HUES6 (cell line): ENCODE measurements around the gene HELZ2.

Source experiments
- H3K27ac ChIP-seq: 2 replicates; pipeline ENCODE4 v1.7.0; 2013; ENCODE audit warnings: low read depth, mild to moderate bottlenecking, low read length, inconsistent platforms
- H3K27me3 ChIP-seq: 2 replicates; pipeline ENCODE4 v1.6.1; 2013; ENCODE audit warnings: low read length; ENCODE audit not compliant: control insufficient read depth, insufficient read depth
- H3K36me3 ChIP-seq: 2 replicates; pipeline ENCODE4 v1.6.1; 2013; ENCODE audit warnings: low read length; ENCODE audit not compliant: control insufficient read depth, insufficient read depth
- H3K4me1 ChIP-seq: 2 replicates; pipeline ENCODE4 v1.6.1; 2013; ENCODE audit warnings: low read length; ENCODE audit not compliant: control insufficient read depth, insufficient read depth
- H3K4me3 ChIP-seq: 2 replicates; pipeline ENCODE4 v1.5.1; 2013; ENCODE audit warnings: low read depth, low read length
- H3K9ac ChIP-seq: one replicate; pipeline ENCODE4 v1.6.1; 2013; ENCODE audit warnings: mild to moderate bottlenecking, low read length
- H3K9me3 ChIP-seq: 2 replicates; pipeline ENCODE4 v1.6.1; 2013; ENCODE audit warnings: low read depth, low read length; ENCODE audit not compliant: control insufficient read depth, insufficient read depth

Gene HELZ2

DNA sequence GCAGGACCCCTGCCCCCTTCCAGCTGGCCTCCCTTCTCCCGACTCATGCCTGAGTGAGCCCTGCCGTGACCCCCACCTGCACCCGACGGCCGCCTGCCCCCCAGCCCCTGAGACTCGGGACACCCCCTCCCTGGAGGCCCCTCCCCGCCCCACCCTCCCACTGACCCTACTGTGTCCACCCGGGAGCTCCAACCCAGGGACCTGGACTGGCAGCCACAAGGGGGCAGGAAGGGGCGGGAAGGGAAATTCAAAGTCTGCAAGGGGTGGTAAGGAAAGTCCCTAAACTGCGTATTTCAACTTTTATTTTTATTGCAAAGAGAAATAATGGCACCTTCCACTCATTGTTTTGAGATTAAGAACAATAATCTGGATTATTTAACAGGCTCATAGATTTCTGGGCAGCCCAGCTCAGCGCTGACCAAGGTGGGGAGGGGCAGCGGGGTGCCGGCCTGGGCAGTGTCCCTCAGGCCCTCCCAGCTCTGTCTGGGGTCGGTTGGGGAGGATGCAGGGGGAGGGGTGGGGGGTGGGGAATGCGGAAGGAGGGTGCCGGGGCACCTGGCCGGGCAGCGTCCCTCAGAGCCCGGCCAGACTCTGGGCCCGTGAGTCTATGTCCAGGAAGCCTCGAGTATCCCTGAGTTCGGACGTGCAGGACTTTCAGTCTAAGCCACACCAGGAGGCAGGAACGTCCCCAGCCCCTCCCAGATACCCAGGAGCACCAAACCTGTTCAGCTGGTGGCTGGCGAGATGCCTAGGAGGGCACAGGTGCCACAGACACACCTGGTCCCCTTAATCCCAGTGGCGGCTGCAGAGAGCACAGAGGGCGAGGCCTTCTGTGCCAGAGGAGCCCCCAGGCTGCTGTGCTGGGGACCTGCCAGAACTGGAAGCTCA, 35.6 kb downstream of the HELZ2 start:
- peak overlapping the region; percentile 55; the same call in 1 of the 2 replicates for H3K4me3 ChIP-seq
- no peak overlapping the region for H3K9ac ChIP-seq
- H3K27me3 ChIP-seq = no peaks in the 10 kb centered on the region

DNA sequence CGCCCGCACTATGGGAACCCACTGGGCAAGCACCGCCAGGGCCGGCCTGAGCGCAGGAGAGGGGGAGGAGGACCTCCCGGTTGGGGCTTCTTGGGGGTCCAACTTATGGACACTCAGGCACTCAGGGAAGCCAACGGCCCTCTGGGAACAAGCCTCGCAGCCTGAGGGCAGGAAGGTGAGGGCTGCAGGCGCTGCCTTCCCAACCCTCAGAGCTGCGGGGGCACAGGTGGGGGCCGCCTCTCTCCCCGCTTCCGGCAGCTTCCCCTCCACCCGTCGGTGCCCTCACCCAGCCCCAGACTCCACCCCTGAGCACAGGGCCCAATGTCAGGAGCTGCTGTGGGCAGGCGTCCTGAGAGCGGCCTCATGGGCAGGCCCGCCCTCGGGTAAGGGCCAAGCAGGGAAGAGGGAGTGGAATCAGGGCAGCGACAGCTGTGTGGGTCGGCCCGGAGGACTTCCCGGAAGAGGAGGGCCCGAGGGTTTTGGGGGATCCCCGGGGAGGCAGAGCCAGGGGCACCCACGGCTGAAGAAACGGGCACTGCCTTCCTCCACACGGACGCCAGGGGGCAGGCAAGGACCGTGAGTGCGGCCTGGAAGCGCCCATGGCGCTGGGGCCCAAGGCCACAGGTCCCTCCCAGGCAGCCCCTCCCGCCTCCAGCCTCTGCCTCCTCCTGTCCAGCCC, 36.4 kb downstream of the HELZ2 start:
- no peaks in the 10 kb centered on the region for H3K9me3 ChIP-seq
- H3K4me1 ChIP-seq = peaks cover 7% of the 10 kb centered on the region; the same call in 1 of the 2 replicates
- H3K27ac ChIP-seq = no peak overlapping the region
- H3K27me3 ChIP-seq = no peaks in the 10 kb centered on the region
- H3K36me3 ChIP-seq = no peaks in the 10 kb centered on the region
- peak overlapping the region; percentile 55 for H3K4me3 ChIP-seq
- H3K9ac ChIP-seq = no peak overlapping the region

More for the DNA sequence above, 35.6 kb downstream of the HELZ2 start:
- H3K9me3 ChIP-seq = no peaks in the 10 kb centered on the region
- peaks cover 7% of the 10 kb centered on the region; the same call in 1 of the 2 replicates for H3K4me1 ChIP-seq
- H3K36me3 ChIP-seq = no peaks in the 10 kb centered on the region
- no peak overlapping the region for H3K27ac ChIP-seq

DNA sequence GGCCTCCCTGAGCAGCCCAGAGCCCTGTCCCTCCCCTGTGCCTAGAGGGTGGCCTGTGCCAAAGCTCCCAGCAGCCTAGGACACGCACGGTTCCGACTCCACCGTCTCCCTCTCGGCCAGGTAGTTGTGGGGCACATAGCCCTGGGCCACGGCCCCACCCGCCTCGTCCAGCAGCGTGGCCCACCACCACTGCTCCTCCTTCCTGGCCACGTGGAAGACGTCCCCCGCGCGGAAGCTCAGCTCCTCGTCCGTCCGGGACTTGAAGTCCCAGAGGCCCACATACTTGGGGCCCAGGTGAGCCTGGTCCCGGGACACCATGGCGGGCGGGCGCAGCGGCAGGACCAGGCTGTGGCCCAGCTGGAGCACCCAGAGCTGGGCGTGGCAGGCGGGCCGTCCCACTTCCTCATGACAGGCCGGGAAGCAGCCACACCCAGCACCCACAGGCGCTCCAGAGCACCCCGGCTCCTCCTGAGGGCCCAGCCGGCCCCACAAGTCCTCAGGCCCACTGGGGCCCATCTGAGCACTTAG, 37.0 kb downstream of the HELZ2 start, which contains the start of gene PTK6:
Gene PTK6, minus strand, starts transcription at position 380 of the 528 bp plus-strand sequence. Its CDS starts 62 bp downstream, at position 318.
- Histone ChIP-seq H3K4me1 (peaks cover 7% of the 10 kb centered on the region; the same call in 1 of the 2 replicates), H3K9ac (no peak within 1 kb of the TSS), H3K27ac (no peak within 1 kb of the TSS), H3K9me3 (no peaks in the 10 kb centered on the region), H3K27me3 (no peaks in the 10 kb centered on the region), H3K36me3 (no peaks in the 10 kb centered on the region), H3K4me3 (peak within 1 kb of the TSS; percentile 55)

DNA sequence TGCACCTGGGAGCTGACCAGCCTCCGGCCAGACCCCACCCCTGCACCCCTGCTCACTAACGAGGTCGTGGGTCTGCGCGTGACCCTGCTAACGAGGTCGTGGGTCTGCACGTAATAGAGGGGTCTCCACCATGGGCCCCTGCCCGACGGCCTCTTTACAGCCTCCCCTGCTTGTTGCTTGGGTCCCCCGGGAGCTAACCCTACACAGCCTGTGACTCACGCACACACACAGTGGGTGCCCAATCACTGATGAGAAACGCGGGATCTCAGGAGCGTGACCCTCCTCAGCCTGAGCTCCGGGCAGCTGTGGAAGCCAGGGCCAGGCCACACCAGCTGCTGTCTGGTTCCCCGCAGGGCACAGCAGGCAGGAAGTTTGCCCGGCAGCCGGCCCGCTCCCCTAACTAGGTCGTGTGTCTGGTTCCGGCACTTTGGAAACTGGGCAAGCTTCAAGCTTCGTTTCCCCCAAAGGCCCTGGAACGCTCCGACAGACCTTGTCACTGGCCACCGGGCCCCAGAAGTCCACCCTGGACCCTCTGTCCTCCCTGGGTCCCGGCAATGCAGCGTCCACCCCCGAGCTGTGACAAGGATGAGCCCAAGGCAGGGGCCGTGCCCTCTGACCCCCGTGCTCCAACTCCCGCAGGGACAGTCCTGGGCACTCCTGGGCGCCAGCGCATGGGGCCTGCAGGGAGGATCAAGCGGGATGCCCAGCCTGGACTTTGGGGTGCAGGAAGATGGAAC, 37.6 kb downstream of the HELZ2 start:
- Histone ChIP-seq H3K36me3 (no peaks in the 10 kb centered on the region), H3K27me3 (no peaks in the 10 kb centered on the region), H3K27ac (no peak overlapping the region), H3K4me3 (no peak overlapping the region), H3K9me3 (no peaks in the 10 kb centered on the region), H3K4me1 (peaks cover 7% of the 10 kb centered on the region; the same call in 1 of the 2 replicates), H3K9ac (no peak overlapping the region)

DNA sequence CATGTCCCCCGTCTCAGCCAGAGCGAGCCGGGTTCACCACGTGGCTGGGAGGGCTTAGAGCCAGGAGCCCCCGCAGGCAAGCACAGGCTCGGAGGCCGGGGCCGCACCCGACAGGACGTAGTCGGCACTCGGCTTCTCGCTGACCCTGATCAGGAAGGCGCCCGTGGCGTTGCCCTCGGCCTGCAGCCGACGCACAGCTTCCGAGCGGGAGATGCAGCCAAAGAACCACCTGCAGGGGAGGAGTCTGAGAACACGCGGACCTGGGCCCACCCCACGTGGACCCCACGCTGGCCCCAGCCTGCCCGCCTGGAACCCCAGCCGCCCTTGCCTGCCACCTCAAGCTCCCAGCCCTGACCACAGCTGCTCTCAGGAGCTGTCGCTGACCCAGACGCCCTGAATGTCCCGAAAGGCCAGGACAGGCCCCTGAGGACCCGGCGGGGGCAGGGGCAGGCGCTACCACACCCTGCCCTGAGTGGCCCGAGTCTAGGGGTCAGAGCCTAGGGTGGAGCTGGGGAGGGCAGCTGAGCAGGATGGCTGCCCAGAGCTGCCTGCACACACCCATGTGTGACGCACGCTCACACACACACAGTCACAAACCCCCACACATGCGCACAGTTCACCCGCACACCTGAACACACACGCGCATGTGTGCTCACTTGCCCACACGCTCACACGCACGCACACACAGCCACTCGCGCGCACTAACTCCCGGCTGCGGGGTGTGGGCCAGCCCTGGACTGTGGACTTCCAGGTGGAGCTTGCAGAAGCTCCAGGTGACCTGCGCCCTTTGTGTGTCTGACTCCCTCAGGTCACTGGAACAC, 39.0 kb downstream of the HELZ2 start:
- no peaks in the 10 kb centered on the region for H3K9me3 ChIP-seq
- no peaks in the 10 kb centered on the region for H3K27me3 ChIP-seq
- H3K4me1 ChIP-seq = peaks cover 7% of the 10 kb centered on the region; the same call in 1 of the 2 replicates
- no peaks in the 10 kb centered on the region for H3K36me3 ChIP-seq
- H3K9ac ChIP-seq = no peak overlapping the region
- no peak overlapping the region for H3K4me3 ChIP-seq
- H3K27ac ChIP-seq = no peak overlapping the region

DNA sequence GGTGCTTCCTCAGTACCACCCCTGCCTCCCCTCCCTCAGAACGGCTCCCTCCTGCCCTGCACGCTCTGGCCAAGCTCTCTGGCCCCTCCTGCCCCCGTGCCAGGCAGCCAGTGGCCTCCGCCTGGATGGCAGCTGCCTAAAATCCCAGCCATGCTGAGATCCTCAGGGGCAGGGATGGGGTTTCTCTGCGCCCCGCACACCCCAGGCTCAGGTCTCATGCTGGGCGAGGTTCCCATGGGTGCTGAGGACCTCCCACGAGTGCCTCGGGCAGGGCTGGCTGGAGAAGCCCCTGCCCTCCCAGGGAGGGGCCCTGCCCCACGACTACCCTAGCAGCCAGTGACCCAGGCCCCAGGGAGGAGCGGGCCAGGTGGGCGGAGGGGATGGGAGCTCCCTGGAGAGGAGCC, 39.6 kb downstream of the HELZ2 start:
- H3K36me3 ChIP-seq = no peaks in the 10 kb centered on the region
- peaks cover 7% of the 10 kb centered on the region; the same call in 1 of the 2 replicates for H3K4me1 ChIP-seq
- no peaks in the 10 kb centered on the region for H3K27me3 ChIP-seq
- no peaks in the 10 kb centered on the region for H3K9me3 ChIP-seq
- H3K27ac ChIP-seq = no peak overlapping the region
- no peak overlapping the region for H3K9ac ChIP-seq
- H3K4me3 ChIP-seq = no peak overlapping the region

DNA sequence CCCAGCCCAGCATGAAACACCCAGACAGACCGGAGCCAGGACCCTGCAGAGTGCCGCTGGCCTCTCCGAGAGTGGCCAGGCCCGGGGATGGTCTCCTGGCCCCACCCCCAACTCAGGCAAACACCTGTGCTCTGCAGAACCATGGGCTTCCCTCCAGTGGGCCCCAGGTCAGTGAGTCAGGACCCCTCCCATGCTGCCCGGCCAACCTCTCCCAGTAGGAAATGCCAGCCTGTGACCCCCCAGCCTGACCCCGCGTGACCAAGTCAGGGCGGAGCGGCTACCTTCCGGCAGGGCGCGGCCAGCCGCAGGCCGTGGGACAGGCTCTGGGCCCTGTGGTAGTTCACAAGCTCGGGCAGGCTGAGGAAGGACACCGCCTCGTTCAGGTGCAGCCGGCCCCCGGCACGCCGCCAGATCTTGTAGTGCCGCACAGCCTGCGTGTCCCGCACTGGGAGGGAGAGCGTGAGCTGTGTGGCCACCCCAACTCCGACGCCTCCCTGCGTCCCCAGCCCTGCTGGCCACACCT, 40.1 kb downstream of the HELZ2 start:
- Histone ChIP-seq H3K4me1 (peaks cover 7% of the 10 kb centered on the region; the same call in 1 of the 2 replicates), H3K4me3 (no peak overlapping the region), H3K27me3 (no peaks in the 10 kb centered on the region), H3K36me3 (no peaks in the 10 kb centered on the region), H3K9me3 (no peaks in the 10 kb centered on the region), H3K9ac (no peak overlapping the region), H3K27ac (no peak overlapping the region)

DNA sequence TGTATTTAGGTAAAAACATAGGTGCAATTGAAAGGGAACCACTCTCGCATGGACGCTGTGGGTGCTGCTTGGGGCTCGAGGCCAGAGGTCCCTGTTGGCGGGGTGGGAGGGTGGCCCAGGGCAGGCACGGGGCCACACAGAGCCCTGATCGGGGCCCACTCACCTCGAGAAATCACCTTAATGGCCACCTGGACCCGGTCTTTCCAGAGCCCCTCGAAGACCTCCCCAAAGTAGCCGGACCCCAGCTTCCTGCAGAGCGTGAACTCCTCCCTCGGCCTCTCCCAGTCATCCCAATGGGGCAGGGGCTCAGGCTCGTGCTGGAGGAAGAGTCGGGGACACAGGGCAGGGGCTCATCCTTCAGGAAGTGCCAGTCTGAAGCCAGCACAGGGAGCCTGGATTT, 40.7 kb downstream of the HELZ2 start:
- H3K36me3 ChIP-seq = no peaks in the 10 kb centered on the region
- H3K9me3 ChIP-seq = no peaks in the 10 kb centered on the region
- no peak overlapping the region for H3K9ac ChIP-seq
- H3K27me3 ChIP-seq = no peaks in the 10 kb centered on the region
- no peak overlapping the region for H3K4me3 ChIP-seq
- peaks cover 7% of the 10 kb centered on the region; the same call in 1 of the 2 replicates for H3K4me1 ChIP-seq
- H3K27ac ChIP-seq = no peak overlapping the region

DNA sequence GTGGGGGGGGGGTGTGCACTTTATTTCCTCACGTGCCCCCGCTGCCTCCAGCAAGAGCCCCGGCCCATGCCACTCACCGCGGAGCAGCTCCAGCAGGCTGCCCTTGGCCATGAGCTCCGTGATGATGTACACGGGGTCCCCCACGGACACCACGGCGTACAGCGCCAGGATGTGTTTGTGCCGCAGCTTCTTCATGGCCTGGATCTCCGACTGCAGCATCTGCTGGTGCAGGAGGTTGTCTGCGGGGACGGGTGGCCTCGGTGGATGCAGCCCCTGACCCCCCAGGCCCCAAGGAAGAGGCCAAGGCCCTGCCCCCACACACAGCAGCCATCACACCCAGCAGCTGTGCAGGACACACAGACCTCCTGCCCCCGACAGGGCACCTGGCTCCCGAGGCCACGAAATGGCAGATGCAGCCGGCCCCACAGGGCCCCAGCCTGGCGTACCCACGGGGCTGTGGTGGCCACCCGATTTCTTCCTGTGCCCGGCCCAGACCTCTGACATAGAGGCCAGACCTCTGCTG, 41.5 kb downstream of the HELZ2 start:
- Histone ChIP-seq H3K36me3 (no peaks in the 10 kb centered on the region), H3K4me1 (peaks cover 4% of the 10 kb centered on the region; the same call in 1 of the 2 replicates), H3K27ac (no peak overlapping the region), H3K9ac (no peak overlapping the region), H3K9me3 (no peaks in the 10 kb centered on the region), H3K27me3 (no peaks in the 10 kb centered on the region), H3K4me3 (no peak overlapping the region)
